K562 (cell line): ENCODE measurements around the gene FRMD4A. TPM values are rescaled to one million over a fixed set of nuclear protein-coding genes. Genes with fewer than 3 reads are reported as not detected.

Experiments used
- ATF3 ChIP-seq, 2 experiments: fragments of 450-650 bp in 1 of 2; sonication (generic) in 1 of 2; formaldehyde crosslinking in 1 of 2; IDR thresholded peaks in 1 of 2; conservative IDR thresholded peaks in 1 of 2; 2 replicates each; pipeline versions ENCODE4 v1.6.1 to v1.8.1; 2016 to 2023; ENCODE audit warnings: mild to moderate bottlenecking in 2 of 2, moderate library complexity in 2 of 2, inconsistent platforms in 1 of 2, missing genetic modification reagents in 1 of 2
- BRF2 ChIP-seq: IDR thresholded peaks from 3 replicates; pipeline ENCODE4 v1.6.1; 2011; ENCODE audit warnings: borderline replicate concordance, mild to moderate bottlenecking; ENCODE audit not compliant: insufficient read length, insufficient read depth
- ELF4 ChIP-seq: fragments of 450-650 bp; formaldehyde crosslinking; IDR thresholded peaks from 2 replicates; pipeline ENCODE4 v1.4.0; 2022; ENCODE audit warnings: missing genetic modification characterization
- ETV1 ChIP-seq: fragments of 450-650 bp; conservative IDR thresholded peaks from 2 replicates; pipeline ENCODE4 v1.6.1; 2016; ENCODE audit warnings: missing genetic modification characterization, control low read depth, low read depth, missing compliant biosample characterization
- FOXA3 ChIP-seq, 2 experiments: fragments of 450-650 bp in 1 of 2; sonication (generic) in 1 of 2; formaldehyde crosslinking; IDR thresholded peaks in 1 of 2; conservative IDR thresholded peaks in 1 of 2; 2 replicates each; pipeline versions ENCODE4 v1.4.0 to v1.8.0; 2020 to 2022; ENCODE audit warnings: mild to moderate bottlenecking in 2 of 2, missing genetic modification reagents in 1 of 2
- FOXM1 ChIP-seq, 2 experiments: fragments of 450-650 bp in 1 of 2; sonication (generic) in 1 of 2; formaldehyde crosslinking in 1 of 2; IDR thresholded peaks; 2 replicates each; pipeline versions ENCODE4 v1.6.1 to v1.9.0; 2017 to 2022; ENCODE audit warnings: low read depth in 2 of 2, mild to moderate bottlenecking in 2 of 2, missing genetic modification reagents in 1 of 2, moderate library complexity in 1 of 2
- JUN ChIP-seq, 2 experiments: sonication (generic) in 1 of 2; formaldehyde crosslinking in 1 of 2; IDR thresholded peaks; 2 replicates each; pipeline versions ENCODE4 v1.6.1 to v1.8.0; 2012 to 2022; ENCODE audit warnings: borderline replicate concordance in 2 of 2, mild to moderate bottlenecking in 2 of 2, improper control_type of control experiment in 1 of 2, low read depth in 1 of 2, low read length in 1 of 2, missing genetic modification reagents in 1 of 2
- KAT7 ChIP-seq: sonication (generic); formaldehyde crosslinking; IDR thresholded peaks from 2 replicates; pipeline ENCODE4 v1.8.0; 2022; ENCODE audit warnings: missing genetic modification reagents, mild to moderate bottlenecking, borderline replicate concordance
- KDM1A ChIP-seq, 2 experiments: fragments of 450-650 bp; IDR thresholded peaks; 2 replicates each; pipeline ENCODE4 v1.6.1; 2016; ENCODE audit warnings: mild to moderate bottlenecking in 2 of 2
- KLF6 ChIP-seq: fragments of 250-450 bp; sonication (Bioruptor Pico); IDR thresholded peaks from 2 replicates; pipeline ENCODE4 v1.4.0; 2020; ENCODE audit warnings: mild to moderate bottlenecking, moderate library complexity, borderline replicate concordance
- POLR2AphosphoS5 ChIP-seq: IDR thresholded peaks from 2 replicates; pipeline ENCODE4 v1.6.1; 2011; ENCODE audit warnings: mild to moderate bottlenecking, low read depth, low read length, moderate library complexity; ENCODE audit not compliant: control insufficient read depth, insufficient read depth
- RBM22 ChIP-seq: fragments of 200-400 bp; formaldehyde crosslinking; IDR thresholded peaks from 2 replicates; pipeline ENCODE4 v1.6.1; 2018; ENCODE audit warnings: low read length, low read depth; ENCODE audit not compliant: poor library complexity, severe bottlenecking
- SMC3 ChIP-seq: conservative IDR thresholded peaks from 2 replicates; pipeline ENCODE4 v1.6.1; 2011; ENCODE audit warnings: low read depth, low read length, improper control_type of control experiment; ENCODE audit not compliant: insufficient read depth
- SPI1 ChIP-seq: IDR thresholded peaks from 2 replicates; pipeline ENCODE4 v1.6.1; 2011; ENCODE audit warnings: low read depth, low read length, control low read depth, borderline replicate concordance
- SRSF1 ChIP-seq: fragments of 200-400 bp; formaldehyde crosslinking; IDR thresholded peaks from 2 replicates; pipeline ENCODE4 v1.6.1; 2017; ENCODE audit warnings: mild to moderate bottlenecking, low read depth, low read length, moderate library complexity
- STAT5A ChIP-seq: IDR thresholded peaks from 2 replicates; pipeline ENCODE4 v1.6.1; 2012; ENCODE audit warnings: low read length, inconsistent platforms, borderline replicate concordance
- TEAD4 ChIP-seq, 2 experiments: sonication (generic) in 1 of 2; formaldehyde crosslinking in 1 of 2; IDR thresholded peaks; 2 replicates each; pipeline versions ENCODE4 v1.6.1 to v1.8.0; 2012 to 2022; ENCODE audit warnings: borderline replicate concordance in 1 of 2, inconsistent platforms in 1 of 2, low read length in 1 of 2, mild to moderate bottlenecking in 1 of 2, missing genetic modification reagents in 1 of 2
- TRIM25 ChIP-seq: fragments of 450-650 bp; IDR thresholded peaks from 2 replicates; pipeline ENCODE4 v1.7.0; 2016; ENCODE audit warnings: borderline replicate concordance
- ZNF140 ChIP-seq: fragments of 250-450 bp; sonication (Bioruptor Pico); IDR thresholded peaks from 2 replicates; pipeline ENCODE4 v1.8.0; 2021; ENCODE audit warnings: moderate library complexity, mild to moderate bottlenecking, inconsistent platforms
- ZNF3 ChIP-seq: fragments of 250-450 bp; sonication (Bioruptor Pico); IDR thresholded peaks from 2 replicates; pipeline ENCODE4 v1.5.0; 2021; ENCODE audit warnings: mild to moderate bottlenecking, moderate library complexity
- polyA plus RNA-seq, 8 experiments: library from polyadenylated mRNA; depleted of rRNA in 4 of 8; stranded (reverse) in 5 of 8; unstranded in 3 of 8; fragments of >200 nt; fragmentation: Nextera tagmentation in 2 of 8; fragmentation: Illumina TruSeq in 1 of 8; extraction: Ambion mirVana in 2 of 8; extraction: Trizol in 1 of 8; gene quantifications; 2 replicates each; pipeline versions ENCODE4 v1.2.1 to v1.2.3, GENCODE V29; 2011 to 2014; ENCODE audit warnings: inconsistent platforms in 1 of 8, missing spikeins in 1 of 8
- total RNA-seq, 7 experiments: library from RNA; depleted of rRNA in 6 of 7; stranded (reverse); fragments of >200 nt in 6 of 7; fragmentation: Illumina TruSeq in 2 of 7; extraction: Trizol in 2 of 7; gene quantifications; 2 replicates each; pipeline versions ENCODE4 v1.2.1 to v1.2.3, GENCODE V29; 2011 to 2021; ENCODE audit warnings: low replicate concordance in 1 of 7

FRMD4A gene
- total and polyA plus RNA-seq, 9 of the 15 experiments (the other 6 are each of a cell fraction or from before 2014, with no cell fraction given) = 0.80 to 5.2 (median 3.0) TPM

GRCh38 chr10:13712837-13713581, 617.7 kb downstream of the FRMD4A start (continued):
- TF ChIP-seq JUN (IDR thresholded peaks at IDR 0.05; ENCODE audit: borderline replicate concordance, low read depth, low read length) = peak; percentile 84
- no peak for TF ChIP-seq JUN (CRISPR knock-in tag; IDR thresholded peaks at IDR 0.05; ENCODE audit: borderline replicate concordance)
- TF ChIP-seq POLR2AphosphoS5 = peak; percentile 44; the same call in 1 of the 2 replicates
- peak; percentile 66 for TF ChIP-seq TEAD4 (IDR thresholded peaks at IDR 0.05; ENCODE audit: low read length)
- TF ChIP-seq TEAD4 (CRISPR knock-in tag; IDR thresholded peaks at IDR 0.05; ENCODE audit: borderline replicate concordance) = no peak
- TF ChIP-seq KAT7 (CRISPR knock-in tag) = no peak
- TF ChIP-seq ZNF3 (CRISPR knock-in tag) = no peak
- no peak for TF ChIP-seq ZNF140 (CRISPR knock-in tag)
- TF ChIP-seq TRIM25 = no peak
- no peak for TF ChIP-seq BRF2
- no peak for TF ChIP-seq SMC3
- TF ChIP-seq SPI1 = 0 out of 2 replicates have a peak, but pooled peaks have one; percentile 55
- TF ChIP-seq FOXM1 (IDR thresholded peaks at IDR 0.05; ENCODE audit: low read depth) = 0 out of 2 replicates have a peak, but pooled peaks have one; percentile 18
- TF ChIP-seq FOXM1 (CRISPR knock-in tag; IDR thresholded peaks at IDR 0.05; ENCODE audit: low read depth) = no peak
- TF ChIP-seq STAT5A = 0 out of 2 replicates have a peak, but pooled peaks have one; percentile 19
- 0 out of 2 replicates have a peak, but pooled peaks have one; percentile 12 for TF ChIP-seq ETV1 (tag)
- TF ChIP-seq ATF3 (IDR thresholded peaks at IDR 0.05) = peak; percentile 87
- TF ChIP-seq ATF3 (CRISPR knock-in tag; conservative IDR thresholded peaks at IDR 0.05) = no peak
- no peak for TF ChIP-seq FOXA3 (CRISPR knock-in tag; conservative IDR thresholded peaks at IDR 0.05 in 1 of 2, IDR thresholded peaks at IDR 0.05 in 1 of 2)
- no peak for TF ChIP-seq SRSF1
- peak; percentile 91 to 95 for TF ChIP-seq KDM1A (IDR thresholded peaks at IDR 0.05)
- TF ChIP-seq KLF6 (CRISPR knock-in tag) = no peak
- TF ChIP-seq ELF4 (CRISPR knock-in tag) = no peak
- TF ChIP-seq RBM22 = no peak
